ENCODE results near the gene APOL2.
"Not testable (repeated sequence)": the region's sequence is repeated elsewhere in the genome, so short reads cannot be mapped to it uniquely, and the experiment has no call there.

APOL2 gene

GRCh38 chr22:36221799-36222751, 17.3 kb downstream of the APOL2 start:
- no peak for TF ChIP-seq JUND (IDR thresholded peaks at IDR 0.05; ENCODE audit: low read depth)
- peak in 1 of 2 experiments; percentile 47 for DNase-seq (ENCODE audit: low read depth in 1 of 2, low spot score in 1 of 2)
- in situ Hi-C loops (cut with HindIII; ENCODE audit: low pct_unique_long_range_greater_than_20kb, low sequenced_read_pairs), result no loop called here

GRCh38 chr22:36220451-36220921, 18.8 kb downstream of the APOL2 start:
- DNase-seq (ENCODE audit: low read depth in 1 of 2, low spot score in 1 of 2), result peak in 1 of 2 experiments; percentile 38
- in situ Hi-C loops (cut with HindIII; ENCODE audit: low pct_unique_long_range_greater_than_20kb, low sequenced_read_pairs), result no loop called here
- no peak for TF ChIP-seq JUND (IDR thresholded peaks at IDR 0.05; ENCODE audit: low read depth)

- TF ChIP-seq JUND (IDR thresholded peaks at IDR 0.05; ENCODE audit: low read depth), result no peak
- in situ Hi-C loops (cut with HindIII; ENCODE audit: low pct_unique_long_range_greater_than_20kb, low sequenced_read_pairs), result no loop called here
- no peak for DNase-seq (ENCODE audit: low read depth in 1 of 2, low spot score in 1 of 2)
These were observed 20.6 kb downstream of the APOL2 start for GRCh38 chr22:36218648-36219193.

DNA sequence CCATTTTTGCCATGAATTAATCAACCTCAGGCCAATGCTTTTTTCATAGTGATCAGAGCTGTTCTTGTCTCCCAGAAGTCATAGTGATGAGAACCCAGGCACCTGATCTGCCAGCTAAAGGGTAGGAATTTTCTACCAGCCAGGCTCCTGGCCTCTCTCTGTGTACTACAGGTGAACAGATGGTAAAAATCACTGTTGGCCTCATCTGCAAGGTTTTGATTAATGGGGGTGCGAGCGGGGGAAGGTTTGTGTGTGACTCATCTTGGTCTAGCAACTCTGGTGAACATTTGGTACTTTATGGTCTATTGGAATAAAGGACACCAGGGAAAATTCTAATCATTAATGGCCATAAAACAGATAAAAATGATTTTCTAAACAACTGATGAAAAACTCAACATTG, 23.3 kb downstream of the APOL2 start:
- in situ Hi-C loops (cut with HindIII; ENCODE audit: low pct_unique_long_range_greater_than_20kb, low sequenced_read_pairs), result no loop called here
- no peak for DNase-seq (ENCODE audit: low read depth in 1 of 2, low spot score in 1 of 2)
- no peak for TF ChIP-seq JUND (IDR thresholded peaks at IDR 0.05; ENCODE audit: low read depth)

DNA sequence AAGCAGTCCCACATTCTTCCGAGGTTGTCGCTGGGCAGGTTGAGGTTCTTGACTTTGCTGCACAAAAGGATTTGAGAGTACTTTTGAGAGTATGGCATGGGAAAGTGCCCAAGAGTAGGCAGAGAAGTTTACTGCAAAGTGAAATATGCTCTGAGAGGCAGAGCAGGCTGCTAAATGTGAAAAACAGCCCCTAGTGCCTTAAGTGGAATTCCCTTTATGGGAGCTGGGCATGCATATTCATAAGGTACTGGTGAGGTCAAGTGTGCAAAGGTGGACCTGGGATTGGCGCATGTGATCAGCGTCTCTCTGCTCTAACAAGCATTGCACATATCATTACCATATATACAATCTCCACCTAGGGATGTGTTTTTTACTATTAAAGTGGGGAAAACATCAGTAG, 25.7 kb downstream of the APOL2 start:
- in situ Hi-C loops (cut with HindIII; ENCODE audit: low pct_unique_long_range_greater_than_20kb, low sequenced_read_pairs), result no loop called here
- no peak for TF ChIP-seq JUND (IDR thresholded peaks at IDR 0.05; ENCODE audit: low read depth)
- no peak for DNase-seq (ENCODE audit: low read depth in 1 of 2, low spot score in 1 of 2)

- TF ChIP-seq JUND (IDR thresholded peaks at IDR 0.05; ENCODE audit: low read depth), result no peak
- in situ Hi-C loops (cut with HindIII; ENCODE audit: low pct_unique_long_range_greater_than_20kb, low sequenced_read_pairs), result no loop called here
- DNase-seq (ENCODE audit: low read depth in 1 of 2, low spot score in 1 of 2), result no peak
These were observed 26.4 kb downstream of the APOL2 start for GRCh38 chr22:36212901-36213300.

DNA sequence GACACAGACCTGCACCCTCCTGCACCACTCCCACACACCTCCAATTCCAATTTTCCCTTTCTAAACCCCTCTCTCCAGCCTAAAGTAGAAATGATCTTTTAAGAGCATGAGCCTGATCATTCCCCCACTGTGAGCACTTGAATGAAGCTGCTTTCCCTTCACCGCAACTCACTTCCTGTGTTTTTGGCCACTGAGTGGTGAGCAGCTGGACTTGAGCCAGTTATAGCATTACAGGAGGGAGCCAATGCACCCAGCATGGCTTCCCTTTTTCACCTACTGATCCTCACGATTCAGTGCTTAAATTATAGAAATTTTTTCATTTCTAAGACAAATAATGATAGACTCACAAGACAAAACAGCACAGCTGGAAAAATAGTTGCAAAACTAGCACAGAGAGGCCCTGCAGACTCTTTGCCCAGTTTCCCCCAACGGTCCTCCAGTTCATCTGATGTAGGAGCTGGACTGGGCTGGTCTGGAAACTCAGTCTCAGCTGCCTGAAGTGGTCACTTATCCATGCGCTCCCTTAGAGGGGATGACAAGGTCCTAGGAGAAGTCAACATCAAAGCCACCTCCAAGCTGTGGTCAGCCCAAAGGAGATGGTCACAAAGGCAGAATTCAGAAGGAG, 28.0 kb downstream of the APOL2 start:
- no peak for DNase-seq (ENCODE audit: low read depth in 1 of 2, low spot score in 1 of 2)
- in situ Hi-C loops (cut with HindIII; ENCODE audit: low pct_unique_long_range_greater_than_20kb, low sequenced_read_pairs), result no loop called here
- TF ChIP-seq JUND (IDR thresholded peaks at IDR 0.05; ENCODE audit: low read depth), result no peak

DNA sequence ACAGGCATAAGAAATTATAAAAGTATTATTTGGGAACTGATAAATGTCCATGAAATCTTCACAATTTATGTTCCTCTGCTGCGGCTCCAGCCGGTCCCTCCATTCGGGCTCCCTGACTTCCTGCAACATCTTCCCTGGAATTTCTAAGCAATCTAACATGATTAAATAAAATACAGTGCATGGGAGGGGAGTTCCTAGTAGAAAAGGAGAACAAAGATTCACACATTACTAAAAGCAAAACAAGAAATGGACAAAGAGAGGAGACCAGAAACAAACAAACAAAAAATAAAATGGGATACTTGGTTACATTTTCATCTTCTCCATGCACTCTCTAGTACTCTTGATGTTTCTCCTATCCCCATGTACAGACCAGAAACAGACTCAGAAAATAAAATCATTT, 29.1 kb downstream of the APOL2 start:
- in situ Hi-C loops (cut with HindIII; ENCODE audit: low pct_unique_long_range_greater_than_20kb, low sequenced_read_pairs), result no loop called here
- no peak for DNase-seq (ENCODE audit: low read depth in 1 of 2, low spot score in 1 of 2)
- no peak for TF ChIP-seq JUND (IDR thresholded peaks at IDR 0.05; ENCODE audit: low read depth)

DNA sequence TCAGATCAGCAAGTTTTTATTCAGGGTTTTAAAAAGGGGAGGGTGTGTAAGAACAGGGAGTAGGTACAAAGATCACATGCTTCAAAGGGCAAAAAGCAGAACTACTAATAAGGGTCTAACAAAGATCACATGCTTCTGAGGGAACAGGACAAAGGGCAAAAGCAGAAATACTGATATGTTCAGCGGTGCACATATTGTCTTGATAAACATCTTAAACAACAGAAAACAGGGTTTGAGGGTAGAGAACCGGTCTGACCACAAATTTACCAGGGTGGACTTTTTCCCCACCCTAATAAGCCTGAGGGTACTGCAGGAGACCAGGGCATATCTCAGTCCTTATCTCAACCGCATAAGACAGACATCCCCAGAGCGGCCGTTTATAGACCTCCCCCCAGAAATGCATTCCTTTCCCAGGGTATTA, 29.8 kb downstream of the APOL2 start:
- DNase-seq (ENCODE audit: low read depth in 1 of 2, low spot score in 1 of 2); in situ Hi-C loops (cut with HindIII; ENCODE audit: low pct_unique_long_range_greater_than_20kb, low sequenced_read_pairs): not testable (repeated sequence)

GRCh38 chr22:36208914-36209313, 30.4 kb downstream of the APOL2 start:
- DNase-seq (ENCODE audit: low read depth in 1 of 2, low spot score in 1 of 2), result no peak
- no peak for TF ChIP-seq JUND (IDR thresholded peaks at IDR 0.05; ENCODE audit: low read depth)
- in situ Hi-C loops (cut with HindIII; ENCODE audit: low pct_unique_long_range_greater_than_20kb, low sequenced_read_pairs), result no loop called here

DNA sequence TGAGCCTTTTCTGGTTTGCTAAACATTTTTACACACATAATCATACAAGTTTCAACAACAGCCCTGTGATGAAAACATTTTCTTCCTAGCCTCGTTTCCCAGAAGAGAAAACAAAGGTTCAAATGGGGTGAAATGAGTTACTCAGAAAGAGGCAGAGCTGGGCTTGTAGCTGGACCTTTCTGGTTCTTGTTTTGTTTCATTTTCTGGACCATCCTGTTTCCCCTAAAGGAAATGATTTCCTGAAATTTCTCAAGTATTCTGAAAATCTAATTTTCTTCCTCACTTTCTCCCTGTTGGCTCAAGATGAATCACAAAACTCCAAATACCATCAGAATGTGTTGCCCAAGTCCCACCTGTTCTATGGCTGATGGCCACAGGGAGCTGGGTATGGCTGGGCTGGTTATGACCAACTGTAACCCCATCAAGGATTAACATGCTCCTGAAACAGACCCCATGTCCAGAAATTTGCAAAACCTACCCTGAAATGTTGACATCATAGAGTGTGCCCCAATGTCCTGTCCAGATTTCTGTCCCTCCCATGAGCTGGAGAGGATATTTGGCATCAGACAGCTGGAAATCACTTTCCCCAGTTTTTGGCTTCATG, 31.1 kb downstream of the APOL2 start:
- TF ChIP-seq JUND (IDR thresholded peaks at IDR 0.05; ENCODE audit: low read depth), result no peak
- in situ Hi-C loops (cut with HindIII; ENCODE audit: low pct_unique_long_range_greater_than_20kb, low sequenced_read_pairs), result no loop called here
- DNase-seq (ENCODE audit: low read depth in 1 of 2, low spot score in 1 of 2), result no peak

GRCh38 chr22:36206255-36206654, 33.1 kb downstream of the APOL2 start:
- no peak for TF ChIP-seq JUND (IDR thresholded peaks at IDR 0.05; ENCODE audit: low read depth)
- in situ Hi-C loops (cut with HindIII; ENCODE audit: low pct_unique_long_range_greater_than_20kb, low sequenced_read_pairs), result no loop called here
- DNase-seq (ENCODE audit: low read depth in 1 of 2, low spot score in 1 of 2), result no peak

- DNase-seq (ENCODE audit: low read depth in 1 of 2, low spot score in 1 of 2); in situ Hi-C loops (cut with HindIII; ENCODE audit: low pct_unique_long_range_greater_than_20kb, low sequenced_read_pairs): not testable (repeated sequence)
These were observed 33.8 kb downstream of the APOL2 start for GRCh38 chr22:36205573-36205972.
